Gastroesophageal sphincter (tissue), 4 donors: Measurements from ENCODE around the gene PRXL2A. TPM values are rescaled to one million over a fixed set of nuclear protein-coding genes. Genes with fewer than 3 reads are reported as not detected.

ENCODE experiments used
- ATAC-seq: fragments of 150-250 bp; one replicate; pipeline ENCODE4 v1.9.1; 2016; ENCODE audit warnings: mild to moderate bottlenecking, moderate library complexity
- H3K27ac ChIP-seq, 4 donors: fragments of 200-600 bp; sonication (generic) in 3 of 4; 1 replicate in 3 of 4; 2 replicates in 1 of 4; pipeline ENCODE4 v1.5.1; 2016 to 2019
- H3K27me3 ChIP-seq: fragments of 200-600 bp; sonication (generic); one replicate; pipeline ENCODE4 v1.5.1; 2019
- H3K36me3 ChIP-seq, 2 donors: fragments of 200-600 bp; sonication (generic); one replicate each; pipeline ENCODE4 v1.5.1; 2019; ENCODE audit warnings: control low read depth in 1 of 2
- H3K4me1 ChIP-seq, 3 donors: fragments of 200-600 bp; sonication (generic); 1 replicate in 2 of 3; 2 replicates in 1 of 3; pipeline ENCODE4 v1.5.1; 2016 to 2019; ENCODE audit warnings: control low read depth in 2 of 3
- H3K4me3 ChIP-seq, 2 donors: fragments of 200-600 bp; sonication (generic); one replicate each; pipeline ENCODE4 v1.5.1; 2019; ENCODE audit warnings: mild to moderate bottlenecking in 1 of 2, moderate library complexity in 1 of 2
- H3K9me3 ChIP-seq, 3 donors: fragments of 200-600 bp; sonication (generic); one replicate each; pipeline ENCODE4 v1.5.1; 2017 to 2019; ENCODE audit warnings: control low read depth in 2 of 3
- EP300 ChIP-seq: sonication (generic); formaldehyde crosslinking; IDR thresholded peaks from one replicate; pipeline ENCODE4 v1.6.1; 2017; ENCODE audit warnings: antibody characterized with exemption, mild to moderate bottlenecking
- POLR2A ChIP-seq, 2 donors: fragments of 450-650 bp; IDR thresholded peaks; one replicate each; pipeline ENCODE4 v1.6.1; 2017; ENCODE audit warnings: antibody characterized with exemption in 2 of 2, mild to moderate bottlenecking in 2 of 2, moderate library complexity in 1 of 2
- POLR2AphosphoS5 ChIP-seq: sonication (generic); formaldehyde crosslinking; IDR thresholded peaks from one replicate; pipeline ENCODE4 v1.6.1; 2017; ENCODE audit warnings: antibody characterized with exemption
- WGBS, 2 donors: methylation state at CpG; one replicate each; pipeline ENCODE4 v1.1.5; 2018; ENCODE audit warnings: low coverage in 1 of 2; 5-methylcytosine and 5-hydroxymethylcytosine counted together
- total RNA-seq, 4 donors: library from RNA; depleted of rRNA; stranded (reverse); fragments of >200 nt; gene quantifications; one replicate each; pipeline ENCODE4 v1.1.0, GENCODE V29; 2016
- TF ChIP-seq, protein P1 (sequence below), 4 experiments: fragments of 200-600 bp in 2 of 4; fragments of 450-650 bp in 2 of 4; sonication (generic) in 1 of 4; IDR thresholded peaks; one replicate each; pipeline ENCODE4 v1.5.1; 2017 to 2019; ENCODE audit warnings: antibody characterized with exemption in 4 of 4, mild to moderate bottlenecking in 2 of 4, moderate library complexity in 2 of 4

Gene PRXL2A
- total RNA-seq, 4 donors from 2014 or later: 26.4 to 29.4 (median 26.6) TPM

DNA sequence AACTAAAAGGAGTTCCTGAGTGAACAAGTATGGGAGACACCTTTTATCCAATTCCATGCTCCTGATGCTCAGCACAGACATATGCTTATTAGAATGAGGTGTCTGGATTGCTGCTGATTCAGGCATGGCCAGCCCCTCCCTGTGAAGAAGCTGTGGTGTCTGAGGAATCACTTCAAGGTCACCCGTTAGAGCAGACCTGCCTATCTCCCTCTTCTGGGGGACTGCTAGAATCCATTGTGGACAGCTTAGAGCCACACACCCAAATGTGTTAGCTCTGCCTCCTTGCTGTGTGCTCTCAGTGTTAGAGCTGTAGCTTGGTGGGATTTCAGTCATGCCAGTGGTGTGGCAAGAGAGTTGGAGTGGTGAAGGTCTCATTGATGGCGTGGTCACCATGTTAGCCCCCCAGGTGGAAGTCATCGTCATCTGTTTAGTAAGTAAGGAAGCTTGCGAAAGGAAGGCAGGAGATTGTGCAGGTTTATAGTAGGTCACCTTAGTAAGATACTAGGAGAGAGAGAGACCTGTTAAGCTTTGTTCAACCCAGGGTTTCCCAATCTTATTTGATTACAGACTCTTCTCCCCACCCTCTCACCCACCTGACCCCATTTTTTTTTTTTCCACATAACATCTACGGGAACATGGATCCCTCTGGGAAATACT lies 12.8 kb downstream of the PRXL2A start:
- H3K4me1 ChIP-seq: peaks cover 0 to 8% (median 0%) of the 10 kb centered on the region in 3 donors
- peaks cover 0 to 52% of the 10 kb centered on the region in 2 donors for H3K36me3 ChIP-seq
- 67 to 91% methylated on average over 1 to 5 of the region's 5 CpGs for WGBS, 2 donors
- H3K4me3 ChIP-seq: no peak overlapping the region
- no peak for ATAC-seq
- no peaks in the 10 kb centered on the region for H3K27me3 ChIP-seq
- H3K9me3 ChIP-seq: no peaks in the 10 kb centered on the region
- no peak overlapping the region for H3K27ac ChIP-seq
- TF ChIP-seq, protein P1, sequence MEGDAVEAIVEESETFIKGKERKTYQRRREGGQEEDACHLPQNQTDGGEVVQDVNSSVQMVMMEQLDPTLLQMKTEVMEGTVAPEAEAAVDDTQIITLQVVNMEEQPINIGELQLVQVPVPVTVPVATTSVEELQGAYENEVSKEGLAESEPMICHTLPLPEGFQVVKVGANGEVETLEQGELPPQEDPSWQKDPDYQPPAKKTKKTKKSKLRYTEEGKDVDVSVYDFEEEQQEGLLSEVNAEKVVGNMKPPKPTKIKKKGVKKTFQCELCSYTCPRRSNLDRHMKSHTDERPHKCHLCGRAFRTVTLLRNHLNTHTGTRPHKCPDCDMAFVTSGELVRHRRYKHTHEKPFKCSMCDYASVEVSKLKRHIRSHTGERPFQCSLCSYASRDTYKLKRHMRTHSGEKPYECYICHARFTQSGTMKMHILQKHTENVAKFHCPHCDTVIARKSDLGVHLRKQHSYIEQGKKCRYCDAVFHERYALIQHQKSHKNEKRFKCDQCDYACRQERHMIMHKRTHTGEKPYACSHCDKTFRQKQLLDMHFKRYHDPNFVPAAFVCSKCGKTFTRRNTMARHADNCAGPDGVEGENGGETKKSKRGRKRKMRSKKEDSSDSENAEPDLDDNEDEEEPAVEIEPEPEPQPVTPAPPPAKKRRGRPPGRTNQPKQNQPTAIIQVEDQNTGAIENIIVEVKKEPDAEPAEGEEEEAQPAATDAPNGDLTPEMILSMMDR (IDR thresholded peaks at IDR 0.05): no peak
- TF ChIP-seq POLR2A (IDR thresholded peaks at IDR 0.05): no peak

DNA sequence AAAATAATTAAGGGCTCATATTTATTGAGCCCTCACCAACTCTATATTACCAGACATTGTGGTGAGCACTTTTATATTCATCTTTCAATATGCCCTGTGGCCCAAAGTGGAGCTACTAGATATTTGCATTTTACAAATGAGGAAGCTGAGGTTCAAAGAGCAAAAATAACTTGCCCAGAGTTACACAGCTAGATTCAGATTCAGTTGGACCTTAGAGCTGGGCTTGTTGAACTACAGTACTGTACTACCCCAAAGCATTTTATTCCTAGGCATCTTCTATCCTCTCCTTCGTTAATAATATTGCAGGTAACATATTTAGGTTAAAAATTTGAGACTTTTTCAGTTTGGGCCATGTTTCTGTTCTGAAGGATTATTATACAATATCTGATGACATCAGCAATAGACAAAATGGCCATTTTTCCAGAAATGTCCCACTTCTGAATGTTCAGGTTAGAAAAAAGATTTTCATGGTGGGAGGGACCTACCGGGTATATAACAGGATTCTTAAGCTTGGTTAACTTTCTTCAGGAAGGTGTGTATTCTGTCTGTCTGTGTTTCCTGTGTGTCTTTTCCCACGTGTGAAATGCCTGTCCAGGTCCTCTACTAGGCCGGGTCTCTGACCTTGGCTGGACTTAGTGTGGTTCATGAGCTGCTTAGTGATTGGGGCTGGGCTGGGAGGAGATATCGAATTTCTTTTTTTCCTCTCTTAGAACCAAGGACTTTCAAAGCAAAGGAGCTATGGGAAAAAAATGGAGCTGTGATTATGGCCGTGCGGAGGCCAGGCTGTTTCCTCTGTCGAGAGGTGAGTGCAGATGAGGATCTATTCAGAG lies 13.6 kb downstream of the PRXL2A start:
- H3K4me1 ChIP-seq: peaks cover 0 to under 1% (median 0%) of the 10 kb centered on the region in 3 donors
- WGBS, 2 donors: 84 to 88% methylated on average over 4 to 7 of the region's 8 CpGs
- TF ChIP-seq POLR2AphosphoS5 (no peak), POLR2A (IDR thresholded peaks at IDR 0.05) (no peak), EP300 (no peak)
- TF ChIP-seq, protein P1 (IDR thresholded peaks at IDR 0.05): no peak
- no peaks in the 10 kb centered on the region for H3K27me3 ChIP-seq
- peaks cover 0 to 59% of the 10 kb centered on the region in 2 donors for H3K36me3 ChIP-seq
- H3K27ac ChIP-seq: no peak overlapping the region
- no peak for ATAC-seq
- no peaks in the 10 kb centered on the region for H3K9me3 ChIP-seq
- H3K4me3 ChIP-seq: no peak overlapping the region

DNA sequence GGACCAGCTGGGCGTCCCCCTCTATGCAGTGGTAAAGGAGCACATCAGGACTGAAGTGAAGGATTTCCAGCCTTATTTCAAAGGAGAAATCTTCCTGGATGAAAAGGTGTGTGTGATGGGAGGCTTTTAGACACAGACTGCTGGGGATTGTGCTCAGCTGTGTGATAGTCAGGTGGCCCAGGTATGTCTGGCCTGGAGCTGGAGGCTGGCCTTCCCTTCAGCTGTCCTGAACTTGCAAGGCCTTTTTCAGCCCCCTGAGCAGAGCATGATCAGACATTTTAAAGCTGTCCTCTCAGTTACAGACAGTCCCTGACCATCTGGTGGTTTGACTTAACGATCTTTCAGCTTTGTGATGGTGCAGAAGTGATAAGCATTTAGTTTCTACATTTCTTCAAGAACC lies 17.6 kb downstream of the PRXL2A start:
- Histone ChIP-seq H3K4me1 (no peaks in the 10 kb centered on the region), H3K27ac (no peak overlapping the region), H3K4me3 (no peak overlapping the region), H3K9me3 (no peaks in the 10 kb centered on the region), H3K27me3 (no peaks in the 10 kb centered on the region), H3K36me3 (peaks cover 0 to 83% of the 10 kb centered on the region in 2 donors)
- ATAC-seq: no peak
- TF ChIP-seq, protein P1 (IDR thresholded peaks at IDR 0.05): no peak
- 73 to 100% methylated on average over 1 of the region's 2 CpGs for WGBS, 2 donors

DNA sequence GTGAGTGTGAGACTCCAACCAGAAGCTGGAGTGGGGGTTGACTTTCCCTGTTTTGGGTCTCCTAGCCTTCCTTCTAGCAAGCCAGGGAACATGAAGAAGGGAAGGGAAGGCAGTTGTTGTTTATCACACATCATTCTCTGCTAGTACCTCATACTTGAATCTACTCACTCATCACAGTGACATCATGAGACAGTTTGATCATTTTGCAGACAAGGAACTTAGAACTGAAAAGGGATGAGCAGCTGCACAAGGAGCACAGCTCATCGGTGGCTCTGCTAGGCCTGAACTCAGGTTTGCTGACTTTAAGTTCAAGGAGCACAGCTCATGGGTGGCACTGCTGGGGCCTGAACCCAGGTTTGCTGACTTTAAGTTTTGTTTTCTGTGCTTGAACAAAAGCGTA lies 19.2 kb downstream of the PRXL2A start:
- WGBS, 2 donors: 100% methylated on average over 2 of the region's 2 CpGs; no CpG with 5 or more reads in 1 of the 2 donors
- no peak for ATAC-seq
- TF ChIP-seq, protein P1 (IDR thresholded peaks at IDR 0.05): no peak
- no peak for TF ChIP-seq POLR2AphosphoS5
- TF ChIP-seq EP300: no peak
- no peak for TF ChIP-seq POLR2A (IDR thresholded peaks at IDR 0.05)

More for the DNA sequence above, 19.2 kb downstream of the PRXL2A start:
- H3K9me3 ChIP-seq: no peaks in the 10 kb centered on the region
- H3K4me1 ChIP-seq: no peaks in the 10 kb centered on the region
- no peaks in the 10 kb centered on the region for H3K27me3 ChIP-seq
- peaks cover 0 to 86% of the 10 kb centered on the region in 2 donors for H3K36me3 ChIP-seq
- no peak overlapping the region for H3K27ac ChIP-seq
- H3K4me3 ChIP-seq: no peak overlapping the region
